ENCODE measurements around the gene MS4A10. TPM values are rescaled to one million over a fixed set of nuclear protein-coding genes. Genes with fewer than 3 reads are reported as not detected.
A peak's percentile ranks its signal among the peaks of the same experiment; 100 is the strongest.

Gene MS4A10
- not detected in 2 replicates for total RNA-seq

DNA sequence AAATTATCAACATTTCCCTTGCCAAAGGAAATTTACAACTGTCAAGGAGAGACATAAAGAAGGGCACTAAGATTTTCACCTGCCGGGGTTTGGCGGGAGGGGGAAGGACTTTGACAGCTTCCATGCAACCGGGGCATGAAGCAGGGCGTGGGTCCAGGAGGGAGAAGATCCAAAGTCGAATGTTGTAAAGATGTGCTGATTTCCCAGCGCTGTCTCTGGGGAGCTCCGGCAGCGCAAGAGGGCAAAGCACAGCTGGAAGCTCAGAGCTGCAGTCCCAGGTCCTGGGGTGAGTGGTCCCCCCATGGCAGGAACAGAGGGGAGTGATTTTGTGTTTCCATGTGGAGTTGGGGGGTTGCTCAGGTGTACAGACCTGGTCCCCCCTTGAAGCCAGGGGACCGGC, at the start of gene MS4A10:
TSS of gene MS4A10 (plus strand) at position 198 of the 400 bp plus-strand sequence. CDS start 5,003 bp downstream, outside the sequence.
- DNase-seq (ENCODE audit: insufficient read length, low spot score, missing footprints) = no peak
- H3K9me3 ChIP-seq (ENCODE audit: low read depth, low read length) = no peaks in the 10 kb centered on the region
- H3K4me2 ChIP-seq (ENCODE audit: insufficient read depth, low read length) = peak within 1 kb of the TSS; percentile 36
- no peaks in the 10 kb centered on the region for H3K79me2 ChIP-seq (ENCODE audit: insufficient read depth, low read length)
- H3K27me3 ChIP-seq (ENCODE audit: insufficient read depth, low read length) = peaks cover 26% of the 10 kb centered on the region
- TF ChIP-seq, protein P1, sequence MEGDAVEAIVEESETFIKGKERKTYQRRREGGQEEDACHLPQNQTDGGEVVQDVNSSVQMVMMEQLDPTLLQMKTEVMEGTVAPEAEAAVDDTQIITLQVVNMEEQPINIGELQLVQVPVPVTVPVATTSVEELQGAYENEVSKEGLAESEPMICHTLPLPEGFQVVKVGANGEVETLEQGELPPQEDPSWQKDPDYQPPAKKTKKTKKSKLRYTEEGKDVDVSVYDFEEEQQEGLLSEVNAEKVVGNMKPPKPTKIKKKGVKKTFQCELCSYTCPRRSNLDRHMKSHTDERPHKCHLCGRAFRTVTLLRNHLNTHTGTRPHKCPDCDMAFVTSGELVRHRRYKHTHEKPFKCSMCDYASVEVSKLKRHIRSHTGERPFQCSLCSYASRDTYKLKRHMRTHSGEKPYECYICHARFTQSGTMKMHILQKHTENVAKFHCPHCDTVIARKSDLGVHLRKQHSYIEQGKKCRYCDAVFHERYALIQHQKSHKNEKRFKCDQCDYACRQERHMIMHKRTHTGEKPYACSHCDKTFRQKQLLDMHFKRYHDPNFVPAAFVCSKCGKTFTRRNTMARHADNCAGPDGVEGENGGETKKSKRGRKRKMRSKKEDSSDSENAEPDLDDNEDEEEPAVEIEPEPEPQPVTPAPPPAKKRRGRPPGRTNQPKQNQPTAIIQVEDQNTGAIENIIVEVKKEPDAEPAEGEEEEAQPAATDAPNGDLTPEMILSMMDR (IDR thresholded peaks at IDR 0.05; ENCODE audit: extremely low read depth, low read depth, low read length) = no peak
- H2AFZ ChIP-seq (ENCODE audit: low read length) = no peak within 1 kb of the TSS
- H3K4me3 ChIP-seq (ENCODE audit: insufficient read depth, low read length) = no peak within 1 kb of the TSS
- no peaks in the 10 kb centered on the region for H4K20me1 ChIP-seq (ENCODE audit: insufficient read depth, low read length)
- no peak within 1 kb of the TSS for H3K27ac ChIP-seq (ENCODE audit: low read depth, low read length)
- H3K4me1 ChIP-seq (ENCODE audit: insufficient read depth, low read length) = peaks cover 18% of the 10 kb centered on the region
- H3K36me3 ChIP-seq (ENCODE audit: insufficient read depth, low read length) = no peaks in the 10 kb centered on the region

- no peak for DNase-seq (ENCODE audit: insufficient read length, low spot score, missing footprints)
- H3K27me3 ChIP-seq (ENCODE audit: insufficient read depth, low read length) = no peaks in the 10 kb centered on the region
- no peaks in the 10 kb centered on the region for H3K79me2 ChIP-seq (ENCODE audit: insufficient read depth, low read length)
- H3K9me3 ChIP-seq (ENCODE audit: low read depth, low read length) = no peaks in the 10 kb centered on the region
- H4K20me1 ChIP-seq (ENCODE audit: insufficient read depth, low read length) = no peaks in the 10 kb centered on the region
- H3K4me1 ChIP-seq (ENCODE audit: insufficient read depth, low read length) = no peaks in the 10 kb centered on the region
- H3K27ac ChIP-seq (ENCODE audit: low read depth, low read length) = no peak overlapping the region
- TF ChIP-seq, protein P1 (IDR thresholded peaks at IDR 0.05; ENCODE audit: extremely low read depth, low read depth, low read length) = no peak
- no peaks in the 10 kb centered on the region for H3K36me3 ChIP-seq (ENCODE audit: insufficient read depth, low read length)
- H3K4me3 ChIP-seq (ENCODE audit: insufficient read depth, low read length) = no peak overlapping the region
- no peak overlapping the region for H2AFZ ChIP-seq (ENCODE audit: low read length)
- H3K4me2 ChIP-seq (ENCODE audit: insufficient read depth, low read length) = no peak overlapping the region
Observed at GRCh38 chr11:60739114-60739513, 46.0 kb upstream of the MS4A10 start.

GRCh38 chr11:60740573-60740972, 44.6 kb upstream of the MS4A10 start:
- no peak overlapping the region for H2AFZ ChIP-seq (ENCODE audit: low read length)
- no peaks in the 10 kb centered on the region for H4K20me1 ChIP-seq (ENCODE audit: insufficient read depth, low read length)
- H3K4me3 ChIP-seq (ENCODE audit: insufficient read depth, low read length) = no peak overlapping the region
- no peak overlapping the region for H3K27ac ChIP-seq (ENCODE audit: low read depth, low read length)
- H3K27me3 ChIP-seq (ENCODE audit: insufficient read depth, low read length) = no peaks in the 10 kb centered on the region
- no peaks in the 10 kb centered on the region for H3K9me3 ChIP-seq (ENCODE audit: low read depth, low read length)
- no peaks in the 10 kb centered on the region for H3K36me3 ChIP-seq (ENCODE audit: insufficient read depth, low read length)
- TF ChIP-seq, protein P1 (IDR thresholded peaks at IDR 0.05; ENCODE audit: extremely low read depth, low read depth, low read length) = no peak
- no peaks in the 10 kb centered on the region for H3K4me1 ChIP-seq (ENCODE audit: insufficient read depth, low read length)
- no peaks in the 10 kb centered on the region for H3K79me2 ChIP-seq (ENCODE audit: insufficient read depth, low read length)
- H3K4me2 ChIP-seq (ENCODE audit: insufficient read depth, low read length) = no peak overlapping the region
- DNase-seq (ENCODE audit: insufficient read length, low spot score, missing footprints) = no peak

- Histone ChIP-seq H3K4me2 (ENCODE audit: insufficient read depth, low read length) (no peak overlapping the region), H3K27me3 (ENCODE audit: insufficient read depth, low read length) (no peaks in the 10 kb centered on the region), H3K4me3 (ENCODE audit: insufficient read depth, low read length) (no peak overlapping the region), H3K9me3 (ENCODE audit: low read depth, low read length) (no peaks in the 10 kb centered on the region), H3K79me2 (ENCODE audit: insufficient read depth, low read length) (no peaks in the 10 kb centered on the region), H2AFZ (ENCODE audit: low read length) (no peak overlapping the region), H3K36me3 (ENCODE audit: insufficient read depth, low read length) (no peaks in the 10 kb centered on the region), H4K20me1 (ENCODE audit: insufficient read depth, low read length) (no peaks in the 10 kb centered on the region), H3K4me1 (ENCODE audit: insufficient read depth, low read length) (no peaks in the 10 kb centered on the region), H3K27ac (ENCODE audit: low read depth, low read length) (no peak overlapping the region)
- no peak for DNase-seq (ENCODE audit: insufficient read length, low spot score, missing footprints)
- TF ChIP-seq, protein P1 (IDR thresholded peaks at IDR 0.05; ENCODE audit: extremely low read depth, low read depth, low read length) = no peak
Observed at GRCh38 chr11:60741421-60741820, 43.7 kb upstream of the MS4A10 start.

Data from osteoblast (primary cell).